ENCODE measurements around the gene FHAD1. TPM values are rescaled to one million over a fixed set of nuclear protein-coding genes. Genes with fewer than 3 reads are reported as not detected.

FHAD1 gene
- total RNA-seq, 4 donors from 2014 or later: 1.6 TPM; not detected in 3

- no peaks in the 10 kb centered on the region for H3K27me3 ChIP-seq
- peak overlapping the region; percentile 70 for H3K4me3 ChIP-seq
- peaks cover 57% of the 10 kb centered on the region for H3K4me1 ChIP-seq
- 36% methylated on average over 11 of the region's 11 CpGs for WGBS
- H3K27ac ChIP-seq: no peak overlapping the region
- peak in 1 of 2 donors; percentile 63 for DNase-seq (ENCODE audit: low spot score in 2 of 2)
- H3K36me3 ChIP-seq: no peaks in the 10 kb centered on the region
- TF ChIP-seq POLR2A (IDR thresholded peaks at IDR 0.05) (no peak), POLR2AphosphoS5 (IDR thresholded peaks at IDR 0.05) (no peak), EP300 (IDR thresholded peaks at IDR 0.05) (no peak), CTCF (IDR thresholded peaks at IDR 0.05) (no peak)
- no peaks in the 10 kb centered on the region for H3K9me3 ChIP-seq
Observed at GRCh38 chr1:15410884-15411245, 163.8 kb downstream of the FHAD1 start.

GRCh38 chr1:15411593-15412137, 164.6 kb downstream of the FHAD1 start:
- TF ChIP-seq POLR2A (IDR thresholded peaks at IDR 0.05) (no peak), CTCF (IDR thresholded peaks at IDR 0.05) (no peak), POLR2AphosphoS5 (IDR thresholded peaks at IDR 0.05) (no peak), EP300 (IDR thresholded peaks at IDR 0.05) (no peak)
- WGBS: 53% methylated on average over 12 of the region's 12 CpGs
- Histone ChIP-seq H3K4me3 (peak overlapping the region; percentile 70), H3K4me1 (peaks cover 65% of the 10 kb centered on the region), H3K27ac (no peak overlapping the region), H3K27me3 (no peaks in the 10 kb centered on the region), H3K9me3 (no peaks in the 10 kb centered on the region), H3K36me3 (no peaks in the 10 kb centered on the region)
- peak in 1 of 2 donors; percentile 81 for DNase-seq (ENCODE audit: low spot score in 2 of 2)

- H3K4me1 ChIP-seq: peaks cover 66% of the 10 kb centered on the region
- WGBS: 85% methylated on average over 16 of the region's 16 CpGs
- no peaks in the 10 kb centered on the region for H3K36me3 ChIP-seq
- H3K9me3 ChIP-seq: no peaks in the 10 kb centered on the region
- no peaks in the 10 kb centered on the region for H3K27me3 ChIP-seq
- TF ChIP-seq EP300 (IDR thresholded peaks at IDR 0.05) (no peak), CTCF (IDR thresholded peaks at IDR 0.05) (no peak), POLR2A (IDR thresholded peaks at IDR 0.05) (no peak), POLR2AphosphoS5 (IDR thresholded peaks at IDR 0.05) (no peak)
- H3K4me3 ChIP-seq: peak overlapping the region; percentile 70
- H3K27ac ChIP-seq: no peak overlapping the region
- no peak for DNase-seq (ENCODE audit: low spot score in 2 of 2)
Observed at GRCh38 chr1:15412175-15412800, 165.3 kb downstream of the FHAD1 start.

GRCh38 chr1:15412843-15413242, 165.8 kb downstream of the FHAD1 start:
- H3K4me3 ChIP-seq: peak overlapping the region; percentile 70
- TF ChIP-seq CTCF (IDR thresholded peaks at IDR 0.05): no peak
- no peaks in the 10 kb centered on the region for H3K27me3 ChIP-seq
- H3K9me3 ChIP-seq: no peaks in the 10 kb centered on the region
- H3K27ac ChIP-seq: no peak overlapping the region
- H3K36me3 ChIP-seq: no peaks in the 10 kb centered on the region
- DNase-seq (ENCODE audit: low spot score in 2 of 2): no peak
- peaks cover 66% of the 10 kb centered on the region for H3K4me1 ChIP-seq
- 68% methylated on average over 10 of the region's 11 CpGs for WGBS

GRCh38 chr1:15413563-15414444, 166.8 kb downstream of the FHAD1 start:
- DNase-seq (ENCODE audit: low spot score in 2 of 2): no peak
- no peak overlapping the region for H3K4me3 ChIP-seq
- TF ChIP-seq POLR2AphosphoS5 (IDR thresholded peaks at IDR 0.05) (no peak), POLR2A (IDR thresholded peaks at IDR 0.05) (no peak), EP300 (IDR thresholded peaks at IDR 0.05) (no peak), CTCF (IDR thresholded peaks at IDR 0.05) (no peak)
- H3K4me1 ChIP-seq: peaks cover 71% of the 10 kb centered on the region
- no peaks in the 10 kb centered on the region for H3K27me3 ChIP-seq
- 93% methylated on average over 15 of the region's 20 CpGs for WGBS
- H3K36me3 ChIP-seq: no peaks in the 10 kb centered on the region
- H3K27ac ChIP-seq: no peak overlapping the region
- H3K9me3 ChIP-seq: no peaks in the 10 kb centered on the region
